Measurements from ENCODE around the gene AFDN.
"Not testable (repeated sequence)": the region's sequence is repeated elsewhere in the genome, so short reads cannot be mapped to it uniquely, and the experiment has no call there.

Gene AFDN

DNA sequence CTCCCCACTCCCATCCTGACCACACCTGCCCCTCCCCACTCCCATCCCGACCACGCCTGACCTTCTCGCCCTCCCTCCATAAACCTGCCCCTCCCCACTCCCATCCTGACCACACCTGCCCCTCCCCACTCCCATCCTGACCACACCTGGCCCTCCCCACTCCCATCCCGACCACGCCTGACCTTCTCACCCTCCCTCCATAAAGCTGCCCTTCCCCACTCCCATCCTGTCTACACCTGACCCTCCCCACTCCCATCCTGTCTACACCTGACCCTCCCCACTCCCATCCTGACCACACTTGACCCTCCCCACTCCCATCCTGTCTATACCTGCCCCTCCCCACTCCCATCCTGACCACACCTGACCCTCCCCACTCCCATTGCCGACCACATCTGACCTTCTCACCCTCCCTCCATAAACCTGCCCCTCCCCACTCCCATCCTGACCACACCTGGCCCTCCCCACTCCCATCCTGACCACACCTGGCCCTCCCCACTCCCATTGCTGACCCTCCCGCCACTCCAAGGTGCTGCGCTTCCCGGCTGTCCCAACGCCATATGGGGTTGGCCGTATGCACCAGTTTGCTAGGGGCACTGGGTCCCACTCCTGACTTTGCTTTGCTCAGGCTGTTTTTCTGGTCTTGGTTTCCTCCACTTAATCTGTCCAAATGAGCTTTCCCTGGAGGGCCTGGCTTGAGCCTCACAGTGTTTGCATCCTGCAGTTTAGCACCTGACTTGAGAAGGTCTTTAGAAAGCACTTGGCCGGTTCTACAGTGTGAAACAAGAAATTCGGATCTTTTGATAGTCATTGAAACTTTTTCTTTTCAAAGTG is 173.7 kb downstream of the AFDN start:
- no peak for DNase-seq (ENCODE audit: low read depth)

DNA sequence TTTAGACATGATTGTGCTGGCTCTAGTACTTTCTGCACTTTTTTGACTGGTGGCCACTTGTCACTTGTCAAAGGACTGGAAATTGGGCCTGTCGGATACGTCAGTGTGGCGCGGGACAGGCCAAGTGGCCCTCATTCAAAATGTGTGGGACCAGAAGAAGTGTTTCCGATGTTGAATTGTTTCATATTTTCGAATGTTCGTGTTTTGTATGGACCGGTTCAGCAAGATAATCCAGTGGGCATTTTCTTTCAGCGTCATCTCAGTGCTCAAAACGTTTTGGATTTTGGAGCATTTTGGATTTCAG is 174.3 kb downstream of the AFDN start:
- DNase-seq (ENCODE audit: low read depth) = no peak

DNA sequence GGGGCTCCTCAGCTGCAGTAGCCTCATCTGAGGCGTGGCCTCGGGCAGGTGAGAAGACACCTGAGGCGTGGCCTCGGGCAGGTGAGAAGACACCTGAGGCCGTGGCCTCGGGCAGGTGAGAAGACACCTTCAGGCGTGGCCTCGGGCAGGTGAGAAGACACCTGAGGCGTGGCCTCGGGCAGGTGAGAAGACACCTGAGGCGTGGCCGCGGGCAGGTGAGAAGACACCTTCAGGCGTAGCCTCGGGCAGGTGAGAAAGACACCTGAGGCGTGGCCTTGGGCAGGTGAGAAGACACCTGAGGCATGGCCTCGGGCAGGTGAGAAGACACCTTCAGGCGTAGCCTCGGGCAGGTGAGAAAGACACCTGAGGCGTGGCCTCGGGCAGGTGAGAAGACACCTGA is 174.8 kb downstream of the AFDN start:
- not testable (repeated sequence) for DNase-seq (ENCODE audit: low read depth)

DNA sequence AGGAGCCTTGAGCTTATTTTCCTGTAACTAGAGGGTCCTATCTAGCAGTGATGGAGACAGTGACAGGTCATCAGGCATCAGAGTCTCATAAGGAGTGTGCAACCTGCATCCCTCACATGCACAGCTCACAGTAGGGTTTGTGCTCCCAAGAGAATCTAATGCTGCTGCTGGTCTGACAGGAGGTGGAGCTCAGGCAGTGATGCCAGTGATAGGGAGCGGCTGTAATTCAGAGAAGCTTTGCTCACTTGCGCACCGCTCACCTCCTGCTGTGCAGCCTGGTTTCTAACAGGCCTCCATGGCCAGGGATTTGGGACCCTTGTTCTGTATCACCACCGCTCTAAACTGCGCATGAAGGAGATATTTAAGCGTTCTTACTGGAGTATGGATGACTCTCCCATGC is 176.1 kb downstream of the AFDN start:
- no peak for DNase-seq (ENCODE audit: low read depth)

DNA sequence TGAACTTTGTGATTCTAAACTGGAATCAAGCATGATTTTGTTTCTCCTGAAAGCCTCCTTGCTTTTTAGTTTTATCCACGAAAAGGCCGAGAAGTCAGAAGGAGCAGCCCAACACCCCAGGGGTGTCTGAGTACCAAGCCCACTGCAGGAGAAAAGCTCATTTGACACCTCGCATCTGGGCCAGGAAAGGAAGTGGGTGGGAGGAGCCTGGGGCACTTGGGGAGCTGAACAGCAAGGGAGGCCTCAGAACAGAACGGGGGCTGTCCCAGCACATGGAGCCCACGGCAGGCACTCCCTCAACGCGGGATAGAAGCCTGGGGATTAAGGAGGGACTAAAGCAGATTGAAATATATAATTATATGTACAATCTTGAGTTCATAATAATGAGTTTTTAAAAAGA is 177.3 kb downstream of the AFDN start:
- DNase-seq (ENCODE audit: low read depth) = no peak

DNA sequence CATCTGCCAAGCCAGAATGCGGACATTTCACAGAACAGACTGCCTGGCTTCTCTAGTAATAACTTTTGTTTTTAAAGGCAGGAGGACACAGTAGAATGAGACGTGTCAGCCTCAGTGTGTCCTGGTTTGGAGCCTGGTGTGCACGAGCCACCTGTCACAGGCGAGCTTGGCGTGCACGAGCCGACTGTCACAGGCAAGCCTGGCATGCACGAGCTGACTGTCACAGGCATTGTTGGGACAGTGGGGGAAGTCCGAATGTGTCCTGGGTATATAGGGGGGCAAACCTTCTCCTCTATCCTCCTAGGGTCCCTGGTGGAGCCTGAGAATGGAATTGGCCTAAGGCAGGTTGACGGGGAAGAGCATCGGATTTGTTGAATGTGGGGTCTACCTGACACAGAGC is 178.2 kb downstream of the AFDN start:
- no peak for DNase-seq (ENCODE audit: low read depth)

DNA sequence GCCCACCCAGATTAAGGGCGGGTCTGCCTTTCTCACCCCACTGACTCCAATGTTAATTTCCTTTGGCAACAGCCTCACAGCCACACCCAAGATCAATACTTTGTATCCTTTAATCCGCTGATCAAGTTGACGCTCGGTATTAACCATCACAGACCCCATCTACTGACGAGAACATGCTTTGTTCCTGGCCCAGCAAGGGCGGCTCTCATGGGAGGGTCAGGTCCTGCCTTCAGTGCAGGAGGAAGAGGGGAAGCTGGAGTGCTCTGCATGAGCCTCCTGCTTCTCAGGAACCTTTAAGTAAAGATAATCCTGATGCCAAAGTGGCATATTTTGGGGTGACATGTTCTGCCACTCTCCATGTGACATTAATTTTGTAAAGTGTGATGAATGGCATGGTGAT is 179.1 kb downstream of the AFDN start:
- no peak for DNase-seq (ENCODE audit: low read depth)

DNA sequence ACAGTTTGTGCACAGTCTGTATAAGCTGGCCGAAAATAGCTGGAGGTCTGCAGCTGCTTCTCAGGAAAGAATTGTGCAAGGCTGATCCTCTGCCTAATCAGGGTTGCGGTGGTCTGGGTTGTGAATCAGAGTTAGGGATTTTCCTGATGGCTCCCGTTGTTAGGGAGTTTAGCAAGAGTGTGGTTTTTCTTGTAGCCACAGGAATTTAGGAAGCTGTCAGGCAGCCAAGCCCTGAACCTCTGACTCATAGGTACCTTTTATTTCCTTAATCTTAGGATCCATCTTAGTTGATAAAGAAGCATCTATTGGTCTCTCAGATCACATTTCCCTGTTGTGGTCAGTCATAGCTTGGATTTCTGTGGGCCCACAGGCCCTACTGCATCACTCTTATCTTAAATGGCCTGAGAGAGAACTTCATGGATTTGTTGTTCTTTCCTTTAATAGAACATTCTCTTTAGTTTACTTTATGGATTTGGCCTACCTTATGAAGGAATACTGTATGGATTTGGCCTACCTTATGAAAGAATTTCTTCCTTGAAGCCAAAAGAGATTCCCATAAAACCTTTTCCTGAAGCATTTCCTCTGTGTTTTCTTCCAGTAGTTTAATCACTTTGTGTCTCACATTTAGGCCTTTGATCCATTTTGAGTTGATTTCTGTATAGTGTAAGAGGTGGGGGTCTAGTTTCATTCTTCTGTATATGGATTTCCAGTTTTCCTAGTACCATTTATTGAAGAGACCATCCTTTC is 181.1 kb downstream of the AFDN start:
- no peak for DNase-seq (ENCODE audit: low read depth)

DNA sequence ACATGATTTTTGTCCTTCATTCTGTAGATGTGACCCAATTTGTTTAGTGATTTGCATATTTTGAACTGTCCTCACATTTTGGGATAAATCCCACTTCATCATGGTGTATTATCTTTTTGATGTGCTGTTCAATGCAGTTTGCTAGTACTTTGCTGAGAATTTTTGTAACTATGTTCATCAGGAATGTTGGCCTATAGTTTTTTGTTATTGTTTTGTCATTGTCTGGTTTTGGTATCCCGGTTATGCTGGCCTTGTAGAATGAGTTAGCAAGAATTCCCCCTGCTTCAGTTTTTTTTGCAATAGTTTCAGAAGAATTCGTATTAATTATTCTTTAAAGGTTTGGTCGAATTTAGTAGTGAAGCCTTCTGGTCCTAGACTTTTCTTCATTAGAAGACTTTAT is 182.6 kb downstream of the AFDN start:
- DNase-seq (ENCODE audit: low read depth) = no peak

DNA sequence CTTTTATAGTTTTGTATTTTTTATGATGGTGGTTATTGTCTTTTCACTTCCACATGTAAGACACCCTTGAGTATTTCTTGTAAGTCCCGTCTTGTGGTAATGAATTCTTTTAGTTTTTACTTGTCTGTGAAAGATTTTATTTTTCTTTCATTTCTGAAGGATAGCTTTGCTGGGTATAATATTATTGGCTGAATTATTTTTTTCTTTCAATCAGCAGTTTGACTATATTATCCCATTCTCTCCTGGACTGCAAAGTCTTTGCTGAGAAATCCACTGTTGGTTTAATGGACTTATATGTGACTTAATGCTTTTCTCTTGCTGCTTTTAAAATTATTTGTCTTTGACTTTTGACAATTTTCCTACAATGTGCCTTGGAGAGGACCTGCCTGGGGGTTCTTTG is 184.6 kb downstream of the AFDN start:
- DNase-seq (ENCODE audit: low read depth) = no peak

DNA sequence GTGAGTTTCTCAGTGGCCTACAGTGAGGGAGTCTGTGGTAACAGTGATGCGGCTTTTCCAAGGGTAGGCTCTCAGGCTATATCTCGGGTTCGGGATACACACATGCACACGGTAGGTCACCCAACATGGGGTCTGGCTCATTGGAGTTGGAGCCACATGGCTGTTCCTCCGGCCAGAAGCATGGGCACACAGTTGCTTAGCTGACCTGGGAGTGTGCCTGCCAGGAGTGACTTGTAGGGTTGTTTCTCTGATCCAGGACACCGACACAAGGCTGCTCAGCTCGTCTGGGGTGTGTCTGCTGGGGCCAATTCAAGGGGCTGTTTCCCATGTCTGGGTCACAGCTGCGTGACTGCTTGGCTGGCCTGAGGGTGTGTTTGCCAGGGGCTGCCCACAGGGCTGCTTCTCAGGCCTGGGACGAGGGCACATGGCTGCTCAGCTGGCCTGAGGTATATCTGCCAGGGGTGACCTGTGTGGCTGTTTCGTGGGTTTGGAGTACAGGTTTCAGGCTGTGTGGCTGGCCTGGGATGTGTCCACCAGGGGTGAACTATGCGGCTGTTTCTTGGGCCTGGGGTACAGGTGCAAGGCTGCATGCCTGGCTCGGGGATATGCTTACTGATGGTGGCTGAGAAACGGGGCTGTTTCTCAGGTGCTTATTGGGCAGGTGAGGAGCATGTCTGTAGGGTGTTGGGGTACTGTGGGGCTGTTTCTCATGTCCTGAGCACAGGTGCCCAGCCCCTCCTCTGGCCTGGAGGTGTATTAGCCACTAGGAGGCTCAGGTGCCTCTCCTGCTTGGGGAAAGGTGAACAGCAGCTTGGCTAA is 185.9 kb downstream of the AFDN start:
- DNase-seq (ENCODE audit: low read depth) = no peak

DNA sequence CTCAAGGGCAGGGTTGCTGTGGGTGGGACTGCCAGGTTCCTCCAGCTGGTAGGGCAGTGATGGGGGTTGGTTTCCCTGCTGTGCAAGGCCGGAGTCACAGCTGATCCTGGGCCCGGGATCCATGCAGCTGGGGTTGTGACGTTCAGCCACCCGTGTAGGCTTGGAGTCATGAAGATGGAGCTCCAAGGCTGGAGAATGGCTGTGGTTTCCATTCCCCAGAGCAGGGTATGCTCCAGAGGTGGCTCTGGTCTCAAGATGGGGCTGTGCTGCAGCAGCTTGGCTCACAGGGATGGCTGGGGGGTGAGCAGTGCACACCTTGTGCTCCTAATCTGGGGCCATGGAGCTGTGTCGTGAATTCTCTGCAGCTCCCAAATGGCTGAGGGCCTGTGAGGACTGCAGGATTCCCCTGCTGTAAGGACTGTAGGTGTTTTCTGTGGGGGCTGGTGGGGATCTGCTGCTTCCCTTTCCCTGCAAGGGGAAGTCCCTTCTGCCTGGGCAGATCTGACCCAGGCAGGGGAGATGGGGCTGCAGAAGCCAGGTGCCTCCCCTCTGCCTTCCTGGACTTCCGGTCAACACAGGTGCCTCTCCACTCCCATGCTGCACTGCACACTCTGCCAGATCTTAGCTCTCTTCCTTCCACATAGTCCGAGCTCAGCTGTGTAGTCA is 186.7 kb downstream of the AFDN start:
- DNase-seq (ENCODE audit: low read depth) = no peak

DNA sequence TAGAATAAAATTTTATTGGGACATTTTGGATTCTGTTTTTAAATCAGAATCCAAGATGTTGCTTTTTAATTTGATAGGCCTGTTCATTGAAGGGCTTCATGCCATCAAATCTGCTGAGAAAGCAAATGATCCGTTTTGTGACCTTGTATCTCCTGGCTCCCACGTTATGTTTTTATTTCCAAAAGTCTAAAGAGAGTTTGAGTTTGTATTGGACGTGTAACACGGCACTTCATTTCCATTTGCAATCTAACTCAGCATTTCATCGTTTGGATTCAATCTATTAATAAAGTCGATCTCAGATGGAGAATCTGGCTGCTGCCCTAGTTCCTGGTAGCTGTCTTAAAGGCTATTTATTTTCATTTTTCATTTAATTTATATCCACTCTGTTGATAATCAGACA is 187.7 kb downstream of the AFDN start:
- no peak for DNase-seq (ENCODE audit: low read depth)

DNA sequence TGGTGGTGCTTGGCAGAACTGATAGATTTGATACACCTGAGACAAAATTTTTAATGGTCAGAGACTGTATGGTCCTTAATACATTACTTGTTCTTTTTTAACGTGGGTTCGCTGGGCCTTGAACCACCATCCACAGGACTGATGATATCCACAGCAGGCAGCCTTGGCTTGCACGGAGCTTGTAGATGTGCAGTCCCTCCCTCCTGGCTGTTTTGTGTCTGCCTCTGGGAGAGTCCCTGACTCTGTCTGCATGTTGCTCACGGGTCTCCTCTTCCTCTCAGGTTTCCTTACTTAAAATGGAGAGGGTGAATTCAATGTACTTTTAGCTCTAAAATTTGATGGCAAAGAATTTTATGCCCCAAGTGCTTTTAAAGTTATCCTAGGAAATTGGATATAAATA is 188.3 kb downstream of the AFDN start:
- no peak for DNase-seq (ENCODE audit: low read depth)

DNA sequence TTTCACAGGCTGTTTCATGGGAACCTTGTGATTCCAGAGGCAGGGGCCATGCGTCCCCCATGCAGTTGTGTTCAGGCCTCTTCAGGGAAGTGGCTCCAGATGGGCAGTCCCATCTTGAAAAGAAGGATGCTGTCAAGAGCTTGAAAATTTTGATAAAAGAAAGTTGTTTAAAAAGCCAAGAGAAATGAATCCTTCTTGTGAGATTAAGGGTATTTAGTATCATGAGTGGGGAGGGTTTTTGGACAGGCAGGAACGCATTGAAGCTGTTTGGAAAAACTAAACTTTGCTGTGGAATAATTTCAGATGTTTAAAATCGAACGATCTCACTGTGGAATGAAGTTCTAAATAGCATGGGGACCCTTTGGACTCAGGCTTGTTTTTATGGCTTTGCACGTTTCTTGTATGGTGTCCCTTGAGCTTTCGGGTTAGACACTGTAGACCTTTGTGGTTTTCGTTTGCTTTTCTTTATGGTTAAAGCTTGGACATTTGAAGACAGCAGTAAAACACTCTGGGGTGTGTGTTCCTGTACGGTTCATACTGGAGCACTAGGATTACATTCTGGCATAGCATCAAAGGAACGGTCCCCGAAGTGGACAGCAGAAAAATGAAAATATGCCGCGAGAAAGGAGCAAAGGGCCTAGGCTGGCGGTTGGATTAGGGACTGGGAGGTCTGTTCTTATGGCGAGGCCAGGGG is 188.9 kb downstream of the AFDN start:
- no peak for DNase-seq (ENCODE audit: low read depth)

DNA sequence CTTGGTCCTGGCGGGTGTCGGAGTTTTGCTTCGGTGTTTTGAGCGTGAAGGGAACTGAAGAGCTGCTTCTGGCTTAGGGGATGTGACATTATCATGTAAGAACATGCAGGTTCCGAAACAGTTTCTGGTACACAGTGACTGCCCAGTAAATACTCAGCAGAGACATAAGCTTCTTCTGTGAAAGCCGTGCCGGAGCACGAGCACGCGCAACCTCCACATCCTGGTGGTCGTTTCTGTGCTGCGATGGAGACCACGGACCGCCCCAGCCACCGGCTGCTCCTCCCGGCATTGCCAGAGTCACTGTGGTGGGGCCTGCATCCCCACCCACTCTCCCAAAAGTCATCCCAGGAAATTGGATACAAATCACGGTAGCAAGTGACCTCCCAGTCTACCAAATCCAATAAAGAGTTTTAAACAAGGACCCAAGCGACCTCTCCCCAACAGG is 189.5 kb downstream of the AFDN start:
- DNase-seq (ENCODE audit: low read depth) = no peak

DNA sequence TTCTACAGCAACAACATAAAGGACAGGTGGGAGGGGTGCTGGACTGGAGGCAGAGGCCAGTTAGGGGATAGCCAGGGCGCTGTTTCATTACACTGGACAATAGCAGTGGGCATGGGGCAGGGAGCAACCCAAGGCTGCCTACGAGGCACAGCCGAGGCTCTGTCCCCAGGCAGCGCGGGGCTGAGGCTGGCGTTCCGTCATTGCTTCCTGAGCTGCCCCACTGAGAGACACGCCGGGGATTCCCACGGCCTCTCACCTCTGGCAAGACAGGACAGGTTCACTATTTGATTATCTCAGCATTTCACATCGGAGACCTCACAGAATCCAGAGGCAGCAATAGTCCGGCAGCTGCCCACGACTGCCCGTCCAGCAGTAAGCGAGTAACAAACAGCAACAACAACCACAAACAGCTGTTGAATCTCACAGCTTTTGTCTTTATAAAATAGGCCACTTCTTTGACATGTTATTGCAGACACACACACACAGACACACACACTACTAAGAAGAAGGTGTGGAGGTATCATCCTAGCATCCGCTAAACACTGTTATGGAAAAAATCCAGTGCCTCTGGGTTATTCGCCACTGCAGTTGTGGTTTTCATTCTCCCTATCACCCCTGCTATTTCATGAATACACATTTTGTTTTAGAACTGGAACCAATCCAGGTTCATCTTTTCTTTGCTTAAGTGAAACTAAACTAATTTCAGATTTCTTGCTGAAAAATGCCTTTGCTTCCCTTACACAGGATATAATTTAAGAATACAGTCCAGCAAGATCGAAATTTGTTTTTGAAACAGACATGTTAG is 190.2 kb downstream of the AFDN start:
- DNase-seq (ENCODE audit: low read depth) = no peak

DNA sequence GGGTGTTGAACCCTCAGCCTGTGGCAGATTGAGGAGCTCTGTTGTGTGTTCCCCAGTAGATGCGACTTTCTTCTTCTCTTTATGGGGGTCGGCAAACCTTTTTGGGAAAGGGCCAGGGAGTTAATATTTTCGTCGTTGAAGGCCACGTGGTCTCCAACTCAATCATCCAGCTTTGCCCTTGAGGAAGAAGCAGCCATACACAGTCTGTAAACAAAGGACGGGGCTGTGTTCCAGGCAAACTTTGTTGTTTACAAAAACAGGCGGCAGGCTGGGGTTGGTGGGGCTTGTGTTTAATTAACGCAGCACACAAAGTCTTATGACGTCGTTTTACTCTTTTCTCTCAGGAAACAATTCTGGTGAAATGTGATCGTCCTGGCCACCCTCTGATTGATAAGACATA is 190.9 kb downstream of the AFDN start:
- DNase-seq (ENCODE audit: low read depth) = no peak

DNA sequence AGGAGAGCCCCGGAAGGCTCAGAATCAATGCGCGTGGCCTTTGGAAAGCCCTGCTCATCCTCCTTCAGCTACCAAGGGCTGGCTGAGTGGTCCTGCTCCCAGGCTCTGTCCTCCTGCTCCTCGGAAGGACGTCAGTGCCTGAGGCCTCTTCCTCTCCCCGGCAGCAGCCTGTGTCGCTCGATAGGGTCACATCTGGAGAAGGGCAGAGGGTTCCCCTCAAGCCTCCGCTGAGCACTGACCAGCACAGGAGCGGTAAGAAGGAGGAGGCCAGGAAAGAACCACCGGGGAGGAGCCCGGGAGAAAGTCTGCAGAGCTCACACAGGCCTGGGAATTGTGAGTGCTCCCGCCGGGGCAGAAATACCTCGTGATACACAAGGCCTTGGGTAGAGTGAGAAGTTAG is 192.0 kb downstream of the AFDN start:
- no peak for DNase-seq (ENCODE audit: low read depth)

DNA sequence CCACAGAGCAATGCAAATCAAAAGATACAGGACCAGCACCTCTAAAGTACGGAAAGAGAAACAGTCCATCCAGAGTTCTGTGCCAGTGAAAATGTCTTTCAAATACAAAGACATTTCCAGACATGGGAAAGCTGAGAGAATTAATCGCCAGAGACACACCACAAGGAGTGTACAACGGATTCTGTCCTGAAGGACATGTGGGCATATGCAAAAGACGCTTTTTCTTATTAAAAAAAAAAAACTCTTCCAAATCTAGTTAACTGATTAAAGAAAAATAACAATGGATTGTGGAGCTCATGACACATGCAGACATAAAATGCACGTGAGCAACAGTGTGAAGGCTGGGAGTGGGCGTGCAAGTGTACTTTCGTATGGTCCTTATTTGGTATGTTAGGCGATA is 193.5 kb downstream of the AFDN start:
- DNase-seq (ENCODE audit: low read depth) = no peak

DNA sequence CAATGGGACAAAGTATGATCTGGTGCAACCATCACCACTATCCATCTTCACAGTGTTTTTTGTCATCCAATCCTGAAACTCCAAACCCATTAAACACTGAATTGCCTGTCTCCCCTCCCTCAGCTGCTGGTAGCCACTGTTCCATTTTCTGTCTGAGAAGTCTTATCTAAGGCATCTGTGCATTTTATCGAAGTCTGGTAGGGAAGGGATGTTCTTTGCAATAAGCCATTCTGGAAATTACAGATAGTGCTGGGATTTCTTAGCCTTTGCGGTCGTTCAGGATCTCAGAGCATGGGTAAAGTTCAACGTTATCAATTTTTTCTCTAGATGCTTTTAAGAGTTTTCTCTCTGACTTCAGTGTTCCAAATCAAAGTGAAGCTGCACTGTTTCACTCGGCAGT is 194.9 kb downstream of the AFDN start:
- DNase-seq (ENCODE audit: low read depth) = no peak

Measured in stimulated activated CD8-positive, alpha-beta memory T cell treated with anti-CD3 and anti-CD28 coated beads, Interleukin-15, amount 100 ng/mL, for 1 hour (primary cell).